Calu3 (cell line): ENCODE measurements around the gene ATF2. TPM values are rescaled to one million over a fixed set of nuclear protein-coding genes. Genes with fewer than 3 reads are reported as not detected.
A peak's percentile ranks its signal among the peaks of the same experiment; 100 is the strongest.
"Not testable (repeated sequence)": the region's sequence is repeated elsewhere in the genome, so short reads cannot be mapped to it uniquely, and the experiment has no call there.

ENCODE experiments used
- BruUV-seq: library from RNA; stranded (reverse); fragments of 400-500 nt; replicated peaks from 2 replicates; lab custom pipeline; 2021; lab: Mats Ljungman, UMichigan
- CTCF ChIA-PET: fragments of 300-600 bp; sonication (Branson Sonifier 250); formaldehyde crosslinking; loops from one replicate; lab custom pipeline; 2022; ENCODE audit warnings: antibody characterized with exemption; lab: Charles Lee
- DNase-seq: peaks from one replicate; pipeline ENCODE4 v3.0.0; 2022
- H3K27ac Mint-ChIP-seq: one replicate; pipeline ENCODE4 v1.8.0; 2022; ENCODE audit warnings: mixed read lengths; ENCODE audit not compliant: unreplicated experiment
- H3K27me3 Mint-ChIP-seq: one replicate; pipeline ENCODE4 v1.8.0; 2022; ENCODE audit warnings: mixed read lengths; ENCODE audit not compliant: unreplicated experiment
- H3K36me3 Mint-ChIP-seq: one replicate; pipeline ENCODE4 v1.8.0; 2022; ENCODE audit warnings: mild to moderate bottlenecking, moderate library complexity, mixed read lengths; ENCODE audit not compliant: insufficient read depth, unreplicated experiment
- H3K4me1 Mint-ChIP-seq: one replicate; pipeline ENCODE4 v1.8.0; 2022; ENCODE audit warnings: mild to moderate bottlenecking, low read depth, mixed read lengths; ENCODE audit not compliant: unreplicated experiment
- H3K4me3 Mint-ChIP-seq: one replicate; pipeline ENCODE4 v1.8.0; 2022; ENCODE audit warnings: mild to moderate bottlenecking, low read depth, moderate library complexity, mixed read lengths; ENCODE audit not compliant: unreplicated experiment
- H3K9me3 Mint-ChIP-seq: one replicate; pipeline ENCODE4 v1.8.0; 2022; ENCODE audit warnings: low read depth, mixed read lengths; ENCODE audit not compliant: unreplicated experiment
- intact Hi-C: fragments of 100-400 bp; cut with micrococcal nuclease; formaldehyde crosslinking; loops from one replicate; pipeline ENCODE4 v1.10.0; 2022; ENCODE audit not compliant: unreplicated experiment
- total RNA-seq: library from RNA; stranded (reverse); gene quantifications from 2 replicates; pipeline ENCODE4 v1.2.3, GENCODE V29; 2022
- TF ChIP-seq, protein P1 (sequence below): fragments of 200-600 bp; IDR thresholded peaks from one replicate; pipeline ENCODE4 v1.8.0; 2022; ENCODE audit warnings: antibody characterized with exemption; ENCODE audit not compliant: unreplicated experiment

The ATF2 gene
- total RNA-seq, 1 experiment from 2014 or later, result 53.9 TPM

DNA sequence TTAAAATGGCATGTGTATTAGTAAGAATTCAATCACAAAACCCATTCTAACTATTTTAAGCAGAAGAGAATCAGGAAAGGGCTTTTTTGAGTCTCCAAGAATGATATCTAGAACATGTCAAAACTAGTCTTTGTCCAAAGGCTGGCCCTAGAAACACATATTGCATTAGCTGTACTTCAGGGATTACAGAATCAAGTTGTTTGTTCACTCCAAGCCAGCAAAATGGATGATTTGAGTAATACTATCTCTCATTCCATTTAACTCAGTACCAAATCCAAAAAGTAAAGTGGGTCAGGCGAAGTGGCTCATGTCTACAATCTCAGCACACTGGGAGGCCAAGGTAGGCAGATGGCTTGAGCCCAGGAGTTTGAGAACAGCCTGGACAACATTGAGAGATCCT lies 41.3 kb downstream of the ATF2 start:
- Mint-ChIP-seq H3K9me3 (no peaks in the 10 kb centered on the region), H3K27me3 (no peaks in the 10 kb centered on the region), H3K27ac (no peak overlapping the region), H3K4me1 (no peaks in the 10 kb centered on the region), H3K4me3 (no peak overlapping the region), H3K36me3 (peaks cover 29% of the 10 kb centered on the region)
- CTCF ChIA-PET, result no interaction called here
- DNase-seq, result no peak
- BruUV-seq, result no TSS peak
- intact Hi-C loops, result no loop called here
- TF ChIP-seq, protein P1, sequence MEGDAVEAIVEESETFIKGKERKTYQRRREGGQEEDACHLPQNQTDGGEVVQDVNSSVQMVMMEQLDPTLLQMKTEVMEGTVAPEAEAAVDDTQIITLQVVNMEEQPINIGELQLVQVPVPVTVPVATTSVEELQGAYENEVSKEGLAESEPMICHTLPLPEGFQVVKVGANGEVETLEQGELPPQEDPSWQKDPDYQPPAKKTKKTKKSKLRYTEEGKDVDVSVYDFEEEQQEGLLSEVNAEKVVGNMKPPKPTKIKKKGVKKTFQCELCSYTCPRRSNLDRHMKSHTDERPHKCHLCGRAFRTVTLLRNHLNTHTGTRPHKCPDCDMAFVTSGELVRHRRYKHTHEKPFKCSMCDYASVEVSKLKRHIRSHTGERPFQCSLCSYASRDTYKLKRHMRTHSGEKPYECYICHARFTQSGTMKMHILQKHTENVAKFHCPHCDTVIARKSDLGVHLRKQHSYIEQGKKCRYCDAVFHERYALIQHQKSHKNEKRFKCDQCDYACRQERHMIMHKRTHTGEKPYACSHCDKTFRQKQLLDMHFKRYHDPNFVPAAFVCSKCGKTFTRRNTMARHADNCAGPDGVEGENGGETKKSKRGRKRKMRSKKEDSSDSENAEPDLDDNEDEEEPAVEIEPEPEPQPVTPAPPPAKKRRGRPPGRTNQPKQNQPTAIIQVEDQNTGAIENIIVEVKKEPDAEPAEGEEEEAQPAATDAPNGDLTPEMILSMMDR, result no peak

DNA sequence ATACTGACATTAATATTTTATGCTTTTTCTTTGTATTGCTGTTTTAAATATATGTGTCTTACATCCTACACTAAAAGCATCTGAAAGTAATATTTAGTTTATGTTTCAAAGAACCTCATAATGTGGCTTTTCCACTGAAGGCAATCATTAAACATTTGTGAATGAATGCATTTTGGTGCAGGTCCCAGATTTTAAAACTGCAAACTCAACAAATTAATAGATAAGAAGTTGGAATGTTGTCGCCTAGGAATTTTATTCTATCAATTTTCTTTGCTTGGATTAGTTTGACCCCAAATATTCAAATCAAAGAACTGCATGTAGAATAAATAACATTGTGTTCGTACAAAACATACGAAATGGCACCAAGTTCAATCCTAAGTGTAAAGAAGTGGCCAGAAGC lies 44.7 kb downstream of the ATF2 start:
- DNase-seq, result no peak
- Mint-ChIP-seq H3K27me3 (no peaks in the 10 kb centered on the region), H3K4me1 (no peaks in the 10 kb centered on the region), H3K9me3 (no peaks in the 10 kb centered on the region), H3K4me3 (no peak overlapping the region), H3K36me3 (peaks cover 20% of the 10 kb centered on the region), H3K27ac (no peak overlapping the region)
- CTCF ChIA-PET, result no interaction called here
- intact Hi-C loops, result no loop called here
- TF ChIP-seq, protein P1, result no peak
- BruUV-seq, result no TSS peak

DNA sequence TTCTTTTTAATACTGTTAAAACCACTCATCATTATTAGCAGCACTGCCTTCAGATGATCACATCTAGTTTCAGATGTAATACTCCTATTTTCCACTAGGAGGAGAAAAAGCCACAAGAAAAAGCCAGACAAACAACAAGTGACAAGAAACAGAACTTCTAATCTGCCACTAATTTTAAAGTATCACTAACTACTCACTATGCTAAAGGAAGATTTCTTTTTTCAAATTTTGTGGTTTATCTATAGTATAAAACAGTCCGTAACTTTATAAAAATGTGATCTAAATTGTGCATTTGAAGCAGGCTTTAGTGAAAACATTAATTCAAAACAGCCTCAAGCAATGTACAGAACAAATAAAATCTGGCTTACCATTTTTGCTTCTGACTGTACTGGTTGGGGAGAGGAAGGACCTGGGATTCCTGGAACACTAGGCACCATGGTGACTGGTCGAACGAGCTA lies 56.8 kb downstream of the ATF2 start:
- intact Hi-C loops, result loop anchor here (1.0 to 5.0 kb wide), 3 partner anchors 56 to 171 kb away; partner anchors contain the start of genes ATF2 and ATP5MC3
- H3K27ac Mint-ChIP-seq, result no peak overlapping the region
- H3K4me3 Mint-ChIP-seq, result no peak overlapping the region
- no peaks in the 10 kb centered on the region for H3K27me3 Mint-ChIP-seq
- BruUV-seq, result no TSS peak
- H3K4me1 Mint-ChIP-seq, result no peaks in the 10 kb centered on the region
- CTCF ChIA-PET, result no interaction called here
- H3K36me3 Mint-ChIP-seq, result peaks cover 29% of the 10 kb centered on the region
- no peak for DNase-seq
- no peaks in the 10 kb centered on the region for H3K9me3 Mint-ChIP-seq
- TF ChIP-seq, protein P1, result peak; percentile 77

DNA sequence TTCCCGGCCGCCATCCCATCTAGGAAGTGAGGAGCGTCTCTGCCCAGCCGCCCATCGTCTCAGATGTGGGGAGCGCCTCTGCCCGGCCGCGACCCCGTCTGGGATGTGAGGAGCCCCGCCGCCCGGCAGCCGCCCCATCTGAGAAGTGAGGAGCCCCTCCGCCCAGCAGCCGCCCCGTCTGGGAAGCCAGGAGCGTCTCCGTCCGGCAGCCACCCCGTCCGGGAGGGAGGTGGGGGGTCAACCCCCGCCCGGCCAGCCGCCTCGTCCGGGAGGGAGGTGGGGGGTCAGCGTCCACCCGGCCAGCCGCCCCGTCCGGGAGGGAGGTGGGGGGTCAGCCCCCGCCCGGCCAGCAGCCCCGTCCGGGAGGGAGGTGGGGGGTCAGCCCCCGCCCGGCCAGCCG lies 59.9 kb downstream of the ATF2 start:
- BruUV-seq, H3K9me3 Mint-ChIP-seq, H3K4me1 Mint-ChIP-seq, H3K4me3 Mint-ChIP-seq, H3K27ac Mint-ChIP-seq, DNase-seq, H3K27me3 Mint-ChIP-seq, intact Hi-C loops, CTCF ChIA-PET: not testable (repeated sequence)
- peaks cover 16% of the 10 kb centered on the region for H3K36me3 Mint-ChIP-seq

DNA sequence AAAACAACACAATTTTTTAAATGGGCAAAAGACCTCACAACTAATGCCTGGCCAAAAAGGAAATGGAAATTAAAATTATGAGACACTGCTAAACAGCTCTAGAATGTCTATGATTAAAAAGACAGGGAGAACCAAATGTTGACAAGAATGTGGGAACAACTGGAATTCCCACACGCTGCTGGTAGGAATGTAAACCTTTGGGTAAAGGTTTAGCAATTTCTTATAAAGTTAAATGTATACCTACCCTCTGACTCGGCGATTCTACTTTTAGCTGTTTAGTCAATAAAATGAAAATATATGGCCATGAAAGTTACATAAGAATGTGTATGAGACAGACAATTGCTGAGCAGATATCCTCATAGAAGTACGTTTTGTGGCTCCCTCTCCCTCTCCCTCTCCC lies 60.9 kb downstream of the ATF2 start:
- Mint-ChIP-seq H3K4me1 (no peaks in the 10 kb centered on the region), H3K9me3 (no peaks in the 10 kb centered on the region), H3K27ac (no peak overlapping the region), H3K4me3 (no peak overlapping the region), H3K36me3 (peaks cover 17% of the 10 kb centered on the region), H3K27me3 (no peaks in the 10 kb centered on the region)
- TF ChIP-seq, protein P1, result no peak
- DNase-seq, result no peak
- no TSS peak for BruUV-seq
- intact Hi-C loops, result no loop called here
- CTCF ChIA-PET, result interaction anchor here (0.6 kb wide), 1 partner anchor 127 kb away, joined by 3 read pairs; no protein-coding TSS in a partner anchor
